Heart right ventricle (tissue), 16 donors: Measurements from ENCODE around the gene GPM6B. TPM values are rescaled to one million over a fixed set of nuclear protein-coding genes. Genes with fewer than 3 reads are reported as not detected.

ENCODE experiments used
- ATAC-seq, 8 donors: fragments of 200-7000 bp; cut with Tn5 transposase; one replicate each; pipeline ENCODE4 v1.9.1; 2020; ENCODE audit warnings: mild to moderate bottlenecking in 8 of 8, moderate library complexity in 8 of 8, moderate number of reproducible peaks in 1 of 8
- DNase-seq, 2 donors: peaks; one replicate each; pipeline ENCODE4 v3.0.0-alpha.2; 2020
- H3K27ac ChIP-seq, 10 donors: fragments of 200-600 bp; sonication (generic) in 2 of 10; one replicate each; pipeline versions ENCODE4 v1.5.0 to v1.8.0; 2020 to 2022; ENCODE audit warnings: mild to moderate bottlenecking in 3 of 10
- H3K27me3 ChIP-seq, 7 donors: fragments of 200-600 bp; one replicate each; pipeline ENCODE4 v1.8.0; 2021 to 2022; ENCODE audit warnings: mild to moderate bottlenecking in 2 of 7
- H3K36me3 ChIP-seq, 9 donors: fragments of 200-600 bp; sonication (generic) in 1 of 9; one replicate each; pipeline versions ENCODE4 v1.5.0 to v1.8.0; 2020 to 2022; ENCODE audit warnings: mild to moderate bottlenecking in 2 of 9
- H3K4me1 ChIP-seq, 9 donors: fragments of 200-600 bp; sonication (generic) in 1 of 9; one replicate each; pipeline versions ENCODE4 v1.5.0 to v1.8.0; 2020 to 2022; ENCODE audit warnings: mild to moderate bottlenecking in 4 of 9
- H3K4me3 ChIP-seq, 10 donors: fragments of 200-600 bp; sonication (generic) in 2 of 10; one replicate each; pipeline versions ENCODE4 v1.5.0 to v1.8.0; 2020 to 2022; ENCODE audit warnings: mild to moderate bottlenecking in 7 of 10, moderate library complexity in 2 of 10
- H3K9me3 ChIP-seq, 11 donors: fragments of 200-600 bp in 10 of 11; sonication (generic) in 2 of 11; one replicate each; pipeline versions ENCODE4 v1.5.0 to v1.8.0; 2013 to 2022; ENCODE audit warnings: mild to moderate bottlenecking in 2 of 11, control low read depth in 1 of 11, moderate library complexity in 1 of 11
- WGBS, 2 donors: extraction: QIAGEN DNeasy Blood & Tissue Kit; methylation state at CpG; one replicate each; pipeline ENCODE4 v1.1.7; 2013; ENCODE audit warnings: inconsistent platforms in 1 of 2; 5-methylcytosine and 5-hydroxymethylcytosine counted together
- intact Hi-C, 10 donors: fragments of 100-400 bp; cut with DNase I; formaldehyde crosslinking; loops; one replicate each; pipeline versions ENCODE4 v1.11.1 to v1.14.2; 2022
- polyA plus RNA-seq, 2 donors: library from polyadenylated mRNA; stranded (reverse); fragments of 200-250 nt; gene quantifications; one replicate each; pipeline ENCODE4 v1.2.3, GENCODE V29; 2013
- total RNA-seq, 10 donors: library from RNA; stranded (reverse); fragmentation: NEBNext Ultra II Directional in 3 of 10; extraction: Animal tissue kit (Norgen Biotek cat#: 25700) in 3 of 10; gene quantifications; one replicate each; pipeline versions ENCODE4 v1.2.1 to v1.2.4, GENCODE V29; 2021 to 2023
- TF ChIP-seq, protein P1 (sequence below), 9 donors: fragments of 200-600 bp; sonication (generic) in 2 of 9; IDR thresholded peaks; one replicate each; pipeline versions ENCODE4 v1.5.0 to v1.8.0; 2021 to 2022; ENCODE audit warnings: antibody characterized with exemption in 9 of 9, mild to moderate bottlenecking in 5 of 9, moderate library complexity in 1 of 9
- donor health status: Arrhythmogenic right ventricular cardiomyopathy.
- donor health status: ischemic (EF 13 %, LVEDD 7.1; RV severe dilation, severe dysfunction).
- donor health status: healthy with polysubstance abuse.
- donor health status: DM: no; HTN: yes; CAD: no.
- donor health status: DM: no; HTN: no; CAD: no.
- donor health status: ischemic (EF 25% LVEDD 6.9; RV normal size, moderate dysfunction).
- donor health status: ischemic (EF 25% LVEDD 5.7; RV mildly dilated, moderate dysfunction).
- donor health status: healthy.
- donor health status: DM: yes; HTN: yes; CAD: no.
- donor health status: Ischemic cardiomyopathy.
- donor health status: ischemic (EF 35%, LVEDD 5.7; RV mildly dilated, moderate dysfunction).
- donor health status: nonischemic (EF 11% LVEDD 7.7; RV severe dilation, severe dysfunction).
- donor health status: DM: yes; HTN: yes; CAD: no.
- donor health status: PGD.
- donor health status: ischemic (EF 29% LVEDD 5.4; RV normal size, mild dysfunction).
- donor health status: nonischemic (EF 23%, LVEDD 6.1; RV moderate dilation, normal function).

The GPM6B gene
- total and polyA plus RNA-seq, 12 donors = 0.94 to 7.8 (median 2.8) TPM

DNA sequence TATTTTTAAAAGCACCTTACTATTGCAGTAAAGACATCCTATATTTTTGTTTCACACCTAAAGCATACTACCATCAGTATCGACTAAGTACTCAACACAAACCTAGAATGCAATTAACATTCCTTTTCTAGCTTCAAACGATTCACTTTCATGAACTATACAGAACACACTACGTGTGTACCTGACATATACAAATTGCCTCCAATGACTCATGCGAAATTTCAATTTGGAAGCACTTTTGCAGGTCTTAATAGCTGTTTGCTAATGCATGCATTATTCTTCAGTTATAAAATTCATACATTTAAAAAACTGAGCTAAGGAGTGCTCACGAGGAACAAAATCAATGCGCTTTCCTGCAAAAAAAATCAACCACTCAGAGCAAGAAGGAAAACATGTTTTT, 19.7 kb upstream of the GPM6B start:
- Histone ChIP-seq H3K4me3 (no peak overlapping the region), H3K4me1 (no peaks in the 10 kb centered on the region), H3K27ac (no peak overlapping the region), H3K9me3 (no peaks in the 10 kb centered on the region), H3K36me3 (no peaks in the 10 kb centered on the region), H3K27me3 (peaks cover 0 to 39% (median 0%) of the 10 kb centered on the region in 7 donors)
- DNase-seq = no peak
- intact Hi-C loops = no loop called here
- 74 to 81% methylated on average over 6 of the region's 6 CpGs for WGBS, 2 donors
- no peak for ATAC-seq
- TF ChIP-seq, protein P1, sequence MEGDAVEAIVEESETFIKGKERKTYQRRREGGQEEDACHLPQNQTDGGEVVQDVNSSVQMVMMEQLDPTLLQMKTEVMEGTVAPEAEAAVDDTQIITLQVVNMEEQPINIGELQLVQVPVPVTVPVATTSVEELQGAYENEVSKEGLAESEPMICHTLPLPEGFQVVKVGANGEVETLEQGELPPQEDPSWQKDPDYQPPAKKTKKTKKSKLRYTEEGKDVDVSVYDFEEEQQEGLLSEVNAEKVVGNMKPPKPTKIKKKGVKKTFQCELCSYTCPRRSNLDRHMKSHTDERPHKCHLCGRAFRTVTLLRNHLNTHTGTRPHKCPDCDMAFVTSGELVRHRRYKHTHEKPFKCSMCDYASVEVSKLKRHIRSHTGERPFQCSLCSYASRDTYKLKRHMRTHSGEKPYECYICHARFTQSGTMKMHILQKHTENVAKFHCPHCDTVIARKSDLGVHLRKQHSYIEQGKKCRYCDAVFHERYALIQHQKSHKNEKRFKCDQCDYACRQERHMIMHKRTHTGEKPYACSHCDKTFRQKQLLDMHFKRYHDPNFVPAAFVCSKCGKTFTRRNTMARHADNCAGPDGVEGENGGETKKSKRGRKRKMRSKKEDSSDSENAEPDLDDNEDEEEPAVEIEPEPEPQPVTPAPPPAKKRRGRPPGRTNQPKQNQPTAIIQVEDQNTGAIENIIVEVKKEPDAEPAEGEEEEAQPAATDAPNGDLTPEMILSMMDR (IDR thresholded peaks at IDR 0.05) = no peak

DNA sequence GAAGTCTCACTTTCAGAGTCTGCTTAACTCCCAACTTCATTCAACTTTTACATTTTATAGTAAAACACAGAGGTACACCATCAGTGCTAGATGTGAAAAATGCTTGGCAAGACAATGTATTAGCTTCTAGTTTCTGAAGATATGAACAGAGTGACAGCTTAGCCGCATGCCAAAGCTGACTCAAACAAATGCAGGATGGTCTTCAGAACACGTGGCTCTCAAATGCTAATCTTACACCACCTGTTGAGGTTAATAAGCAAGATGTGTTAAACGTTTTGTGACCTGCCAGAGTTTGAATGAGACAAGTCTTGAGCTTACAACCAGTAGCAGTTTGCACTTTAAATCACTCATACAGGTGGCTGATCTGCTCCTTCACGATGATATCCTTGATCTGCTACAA, 18.9 kb upstream of the GPM6B start:
- peaks cover 0 to 39% (median 0%) of the 10 kb centered on the region in 7 donors for H3K27me3 ChIP-seq

DNA sequence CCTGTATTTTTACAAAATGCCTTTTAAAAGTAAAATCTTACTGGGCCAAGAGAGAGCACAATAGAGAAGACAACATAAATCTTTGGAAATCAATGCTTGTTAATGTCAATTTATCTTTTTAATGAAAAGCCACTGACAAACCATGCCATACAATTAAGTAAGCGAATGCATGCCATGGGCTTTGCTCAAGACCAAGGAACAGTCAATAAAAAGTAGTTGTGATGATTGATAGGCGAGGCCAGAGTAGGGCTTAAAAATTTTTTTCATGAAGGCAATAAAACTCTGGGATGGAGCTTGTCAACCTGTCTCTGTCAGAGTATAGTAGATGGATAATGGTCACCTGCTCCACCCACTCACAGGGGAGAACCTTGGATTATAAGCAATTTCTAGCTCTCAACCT, 17.5 kb upstream of the GPM6B start:
- Histone ChIP-seq H3K9me3 (no peaks in the 10 kb centered on the region), H3K4me3 (no peak overlapping the region), H3K36me3 (no peaks in the 10 kb centered on the region), H3K27me3 (peaks cover 0 to 40% (median 0%) of the 10 kb centered on the region in 7 donors), H3K27ac (no peak overlapping the region), H3K4me1 (no peaks in the 10 kb centered on the region)
- DNase-seq (no peak), ATAC-seq (no peak)
- TF ChIP-seq, protein P1 (IDR thresholded peaks at IDR 0.05) = no peak
- 91 to 93% methylated on average over 2 of the region's 2 CpGs for WGBS, 2 donors
- intact Hi-C loops = no loop called here

More for the DNA sequence above, 18.9 kb upstream of the GPM6B start:
- ATAC-seq = no peak
- Histone ChIP-seq H3K4me1 (no peaks in the 10 kb centered on the region), H3K36me3 (no peaks in the 10 kb centered on the region), H3K9me3 (no peaks in the 10 kb centered on the region), H3K27ac (no peak overlapping the region), H3K4me3 (no peak overlapping the region)
- TF ChIP-seq, protein P1 (IDR thresholded peaks at IDR 0.05) = no peak
- no peak for DNase-seq
- 33 to 48% methylated on average over 4 of the region's 4 CpGs for WGBS, 2 donors
- intact Hi-C loops = no loop called here

DNA sequence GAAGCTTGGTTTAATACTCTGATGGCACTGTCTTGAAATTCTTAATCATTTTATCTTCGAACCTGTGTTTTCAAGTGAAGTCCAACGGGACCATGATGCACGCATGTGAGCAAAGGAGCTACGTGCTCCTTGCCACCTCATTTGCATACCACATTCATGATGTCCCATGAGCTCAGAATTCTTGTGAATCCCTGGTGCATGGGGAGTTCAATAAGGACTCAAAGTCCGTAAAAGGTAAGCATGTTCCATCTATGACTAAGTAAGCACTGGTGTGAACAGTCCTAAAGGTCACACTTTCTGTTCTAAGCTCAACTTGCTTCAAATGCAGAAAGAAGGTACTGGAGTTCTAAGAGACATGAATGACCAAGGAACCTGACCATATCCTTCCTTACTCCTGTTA, 13.1 kb upstream of the GPM6B start:
- intact Hi-C loops = no loop called here
- WGBS, 2 donors = 91 to 96% methylated on average over 5 of the region's 5 CpGs
- H3K9me3 ChIP-seq = no peaks in the 10 kb centered on the region
- H3K4me1 ChIP-seq = no peaks in the 10 kb centered on the region
- peaks cover 0 to 21% (median 0%) of the 10 kb centered on the region in 7 donors for H3K27me3 ChIP-seq
- no peak for ATAC-seq
- H3K27ac ChIP-seq = no peak overlapping the region
- TF ChIP-seq, protein P1 (IDR thresholded peaks at IDR 0.05) = no peak
- H3K4me3 ChIP-seq = no peak overlapping the region
- no peaks in the 10 kb centered on the region for H3K36me3 ChIP-seq
- DNase-seq = no peak
